ENCODE measurements around the gene HOXB5.

- TF ChIP-seq CTCF (IDR thresholded peaks at IDR 0.05; ENCODE audit: insufficient read depth, low read depth, low read length): no peak
- TF ChIP-seq EZH2 (IDR thresholded peaks at IDR 0.05; ENCODE audit: insufficient read depth, low read length): no peak
These were observed 11.3 kb upstream of the HOXB5 start, which contains the start of gene HOXB6 for GRCh38 chr17:48604770-48605329.
